BLaER1 (cell line): ENCODE measurements around the gene ZNF683.

ENCODE experiments used
- H3K27ac ChIP-seq: shearing (Covaris generic); formaldehyde crosslinking; 2 replicates; pipeline ENCODE4 v1.8.1; 2022
- H3K27me3 ChIP-seq: shearing (Covaris generic); formaldehyde crosslinking; 2 replicates; pipeline ENCODE4 v1.8.1; 2022
- H3K36me3 ChIP-seq: shearing (Covaris generic); formaldehyde crosslinking; 2 replicates; pipeline ENCODE4 v1.8.1; 2022
- H3K4me1 ChIP-seq: shearing (Covaris generic); formaldehyde crosslinking; 2 replicates; pipeline ENCODE4 v1.8.1; 2022
- H3K4me2 ChIP-seq: shearing (Covaris generic); formaldehyde crosslinking; 2 replicates; pipeline ENCODE4 v1.8.1; 2022
- H3K4me3 ChIP-seq: shearing (Covaris generic); formaldehyde crosslinking; 2 replicates; pipeline ENCODE4 v1.8.1; 2022
- H3K9ac ChIP-seq: shearing (Covaris generic); formaldehyde crosslinking; 2 replicates; pipeline ENCODE4 v1.8.1; 2022
- H3K9me3 ChIP-seq: shearing (Covaris generic); formaldehyde crosslinking; 2 replicates; pipeline ENCODE4 v1.8.1; 2022
- H4K20me1 ChIP-seq: shearing (Covaris generic); formaldehyde crosslinking; 2 replicates; pipeline ENCODE4 v1.8.1; 2022
- Cebpa-rat ChIP-seq: shearing (Covaris generic); IDR thresholded peaks from 2 replicates; pipeline ENCODE4 v1.8.1; 2022

Gene ZNF683

DNA sequence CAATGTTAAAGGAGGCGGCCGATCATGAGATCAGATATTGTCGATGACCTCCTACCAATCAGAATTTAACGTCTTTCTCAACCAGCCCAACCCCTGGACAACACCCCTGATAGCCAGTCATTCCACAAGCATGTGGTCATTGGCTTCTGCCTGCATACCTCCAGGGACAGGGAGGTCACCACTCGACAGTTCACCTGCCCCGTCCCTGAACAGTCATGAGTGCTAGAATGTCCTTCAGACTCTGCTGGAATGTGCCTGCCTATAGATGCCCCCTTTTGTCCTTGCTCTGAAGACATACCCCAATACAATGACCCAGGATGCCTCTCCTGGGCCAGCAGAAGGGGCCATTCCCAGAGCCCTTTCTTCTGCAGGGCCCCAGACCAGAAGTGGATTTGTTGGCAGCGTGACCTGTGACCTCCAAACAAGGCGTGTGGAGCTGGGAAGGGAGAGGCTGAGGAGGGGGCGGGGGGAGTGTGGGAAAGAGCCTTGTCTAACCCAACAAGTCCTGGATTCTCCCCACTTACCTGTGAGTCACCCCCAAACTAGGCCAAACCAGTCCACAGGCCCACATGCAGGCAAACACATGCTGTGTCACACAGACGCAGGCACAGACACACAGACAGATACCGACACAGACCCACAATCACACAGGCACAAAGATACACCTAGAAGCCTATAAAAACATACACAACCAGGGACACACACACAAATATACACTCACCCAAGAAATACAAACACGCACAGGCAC lies 20.8 kb downstream of the ZNF683 start:
- Histone ChIP-seq H3K36me3 (no peaks in the 10 kb centered on the region), H3K4me3 (no peak overlapping the region), H3K9ac (no peak overlapping the region), H3K27me3 (no peaks in the 10 kb centered on the region), H3K27ac (no peak overlapping the region), H3K4me2 (no peak overlapping the region), H3K4me1 (no peaks in the 10 kb centered on the region), H4K20me1 (no peaks in the 10 kb centered on the region), H3K9me3 (no peaks in the 10 kb centered on the region)
- TF ChIP-seq Cebpa-rat: no peak

DNA sequence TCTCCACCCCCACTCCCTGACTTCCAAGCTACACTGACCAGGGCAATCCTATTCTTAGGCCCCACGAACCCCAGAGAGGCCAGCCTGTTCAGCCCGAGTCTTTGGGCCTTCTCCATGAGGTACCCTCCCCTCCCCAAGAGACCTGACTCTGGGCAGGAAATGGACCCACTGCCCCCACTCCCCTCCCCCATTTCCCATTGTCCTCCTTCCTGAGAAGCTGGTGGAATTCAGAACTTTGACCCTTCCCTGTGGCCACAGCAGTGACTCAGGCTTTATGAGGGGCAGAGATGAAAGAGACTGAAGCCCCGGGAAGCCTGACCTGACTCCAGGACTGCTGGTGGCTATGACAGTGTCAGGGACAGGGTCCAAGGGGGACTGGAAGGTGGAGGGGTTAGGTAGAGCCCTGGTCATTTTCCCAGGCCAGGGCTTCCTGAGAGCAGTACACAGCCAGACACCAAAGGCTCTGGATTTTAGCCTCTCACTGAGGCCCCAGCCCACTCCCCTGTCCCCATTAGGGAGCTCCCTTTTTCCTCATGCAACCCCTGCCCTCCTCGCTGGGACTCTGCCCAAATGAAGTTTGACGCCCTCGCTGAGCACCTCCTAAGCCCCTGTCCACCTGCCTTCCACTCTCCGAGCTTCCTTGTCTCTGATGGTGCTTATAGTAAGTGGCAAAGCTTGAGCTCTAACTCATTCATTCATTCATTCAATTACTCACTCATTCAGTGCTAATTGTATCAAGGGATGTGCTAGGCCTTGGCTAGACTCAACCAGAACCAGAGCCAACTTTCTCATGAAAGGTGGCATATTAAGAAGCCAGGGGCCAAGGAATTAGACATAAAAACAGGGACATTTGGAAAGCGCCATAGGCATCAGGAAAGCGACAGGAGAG lies 21.6 kb downstream of the ZNF683 start:
- no peak overlapping the region for H3K27ac ChIP-seq
- no peaks in the 10 kb centered on the region for H3K4me1 ChIP-seq

DNA sequence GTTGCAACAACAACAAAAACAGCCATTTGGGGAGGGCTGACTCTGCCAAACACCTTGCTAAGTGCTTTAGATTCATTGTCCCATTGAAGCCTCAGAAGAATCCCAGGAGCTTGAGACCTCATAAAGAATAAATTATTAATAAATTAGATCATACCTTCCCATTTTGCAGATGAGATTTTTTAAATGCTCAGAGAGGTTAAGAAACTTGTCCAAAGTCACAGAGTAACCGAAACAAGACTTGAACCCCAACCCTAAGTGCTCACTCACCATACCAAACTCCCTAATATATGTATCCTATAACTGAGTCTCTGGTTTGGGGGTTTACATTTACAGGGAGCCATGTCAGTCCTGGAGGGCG lies 22.2 kb downstream of the ZNF683 start:
- no peaks in the 10 kb centered on the region for H4K20me1 ChIP-seq
- no peaks in the 10 kb centered on the region for H3K4me1 ChIP-seq
- no peaks in the 10 kb centered on the region for H3K9me3 ChIP-seq
- no peaks in the 10 kb centered on the region for H3K27me3 ChIP-seq
- no peaks in the 10 kb centered on the region for H3K36me3 ChIP-seq
- H3K4me3 ChIP-seq: no peak overlapping the region
- H3K27ac ChIP-seq: no peak overlapping the region
- no peak overlapping the region for H3K4me2 ChIP-seq
- no peak for TF ChIP-seq Cebpa-rat
- no peak overlapping the region for H3K9ac ChIP-seq

More for the DNA sequence above, 21.6 kb downstream of the ZNF683 start:
- Histone ChIP-seq H3K27me3 (no peaks in the 10 kb centered on the region), H3K36me3 (no peaks in the 10 kb centered on the region), H3K9me3 (no peaks in the 10 kb centered on the region), H4K20me1 (no peaks in the 10 kb centered on the region), H3K4me3 (no peak overlapping the region), H3K4me2 (no peak overlapping the region), H3K9ac (no peak overlapping the region)
- no peak for TF ChIP-seq Cebpa-rat

- Histone ChIP-seq H3K4me1 (no peaks in the 10 kb centered on the region), H3K9ac (no peak overlapping the region), H3K4me3 (no peak overlapping the region), H3K27me3 (no peaks in the 10 kb centered on the region), H3K4me2 (no peak overlapping the region), H3K27ac (no peak overlapping the region), H3K9me3 (no peaks in the 10 kb centered on the region), H4K20me1 (no peaks in the 10 kb centered on the region), H3K36me3 (no peaks in the 10 kb centered on the region)
- TF ChIP-seq Cebpa-rat: no peak
These were observed 22.7 kb downstream of the ZNF683 start for GRCh38 chr1:26349877-26350244.

GRCh38 chr1:26349188-26349876 lies 23.2 kb downstream of the ZNF683 start:
- Histone ChIP-seq H3K9ac (no peak overlapping the region), H3K4me1 (no peaks in the 10 kb centered on the region), H3K27me3 (no peaks in the 10 kb centered on the region), H3K4me3 (no peak overlapping the region), H4K20me1 (no peaks in the 10 kb centered on the region), H3K27ac (no peak overlapping the region), H3K9me3 (no peaks in the 10 kb centered on the region), H3K36me3 (no peaks in the 10 kb centered on the region), H3K4me2 (no peak overlapping the region)
- TF ChIP-seq Cebpa-rat: no peak

DNA sequence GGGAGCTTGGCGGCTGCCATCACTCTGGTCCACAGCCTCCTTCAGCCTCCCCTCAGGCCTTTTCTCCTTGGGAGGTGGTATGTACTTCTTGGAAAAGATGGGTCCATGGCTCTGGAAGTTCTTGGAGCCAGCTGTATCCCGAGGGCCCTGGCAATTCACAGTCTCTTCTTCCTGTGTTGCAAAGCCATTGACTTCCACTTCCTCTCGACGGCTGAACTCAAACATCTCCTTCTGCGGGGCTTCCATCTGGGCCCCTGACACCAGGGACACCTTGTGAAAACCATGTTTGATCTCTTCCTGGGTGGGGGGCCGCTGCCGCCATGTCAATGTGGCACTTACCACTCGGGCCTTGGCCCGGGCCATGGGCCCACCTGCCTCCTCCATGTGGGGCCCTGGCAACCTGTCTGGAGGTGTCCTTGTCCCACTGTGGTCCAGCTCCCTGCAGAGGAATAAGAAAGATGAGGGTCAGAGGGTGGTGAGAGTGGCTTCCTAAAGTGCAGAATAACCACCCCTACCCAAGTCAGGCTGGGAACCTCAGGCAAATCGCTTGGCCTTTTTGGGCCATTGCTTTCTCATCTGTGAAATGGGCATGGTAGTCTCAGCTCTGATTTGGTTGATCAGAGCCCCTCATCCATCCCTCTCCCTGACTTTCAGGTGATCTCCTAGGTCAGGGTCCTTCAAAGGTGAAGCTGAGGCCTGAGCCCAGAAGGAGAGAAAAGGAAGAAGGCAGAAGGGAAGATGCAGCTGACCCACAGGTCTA lies 26.1 kb downstream of the ZNF683 start:
- Histone ChIP-seq H4K20me1 (no peaks in the 10 kb centered on the region), H3K9me3 (no peaks in the 10 kb centered on the region), H3K27me3 (no peaks in the 10 kb centered on the region), H3K4me2 (no peak overlapping the region), H3K9ac (no peak overlapping the region), H3K36me3 (no peaks in the 10 kb centered on the region), H3K4me1 (no peaks in the 10 kb centered on the region), H3K4me3 (no peak overlapping the region), H3K27ac (no peak overlapping the region)
- no peak for TF ChIP-seq Cebpa-rat

DNA sequence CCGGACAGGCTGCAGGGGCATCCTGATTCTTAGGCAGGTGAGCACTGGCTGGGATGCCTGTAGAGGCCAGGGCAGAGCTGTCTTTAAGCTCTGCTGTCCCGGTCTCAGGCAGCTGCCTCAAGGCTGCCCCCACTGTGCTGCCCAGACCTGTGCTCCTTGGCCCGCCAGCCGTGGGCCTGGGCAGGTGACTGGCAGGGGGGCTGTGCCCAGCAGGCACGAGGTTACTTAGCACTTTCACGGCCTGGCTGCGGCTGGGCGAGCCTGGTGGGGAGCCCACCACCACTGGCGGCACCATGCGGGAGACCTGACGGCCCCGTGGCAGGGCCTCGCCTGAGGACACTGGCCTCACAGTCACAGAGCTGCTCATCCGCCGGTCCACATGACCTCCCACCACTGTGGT lies 26.8 kb downstream of the ZNF683 start:
- no peaks in the 10 kb centered on the region for H4K20me1 ChIP-seq
- no peak for TF ChIP-seq Cebpa-rat
- H3K36me3 ChIP-seq: no peaks in the 10 kb centered on the region
- no peak overlapping the region for H3K4me3 ChIP-seq
- no peaks in the 10 kb centered on the region for H3K27me3 ChIP-seq
- H3K4me1 ChIP-seq: no peaks in the 10 kb centered on the region
- no peaks in the 10 kb centered on the region for H3K9me3 ChIP-seq
- H3K9ac ChIP-seq: no peak overlapping the region
- H3K27ac ChIP-seq: no peak overlapping the region
- H3K4me2 ChIP-seq: no peak overlapping the region

- Histone ChIP-seq H3K4me1 (no peaks in the 10 kb centered on the region), H3K27ac (no peak overlapping the region), H3K4me2 (no peak overlapping the region), H3K9ac (no peak overlapping the region), H3K4me3 (no peak overlapping the region), H3K36me3 (no peaks in the 10 kb centered on the region), H4K20me1 (no peaks in the 10 kb centered on the region), H3K27me3 (no peaks in the 10 kb centered on the region), H3K9me3 (no peaks in the 10 kb centered on the region)
- TF ChIP-seq Cebpa-rat: no peak
These were observed 28.2 kb downstream of the ZNF683 start for GRCh38 chr1:26344147-26344920.

GRCh38 chr1:26340047-26340481 lies 32.5 kb downstream of the ZNF683 start:
- no peak overlapping the region for H3K9ac ChIP-seq
- no peak for TF ChIP-seq Cebpa-rat
- H3K4me3 ChIP-seq: no peak overlapping the region
- peaks cover 17% of the 10 kb centered on the region for H3K4me1 ChIP-seq
- H3K4me2 ChIP-seq: no peak overlapping the region
- H3K27me3 ChIP-seq: peaks cover 24% of the 10 kb centered on the region
- H4K20me1 ChIP-seq: no peaks in the 10 kb centered on the region
- no peaks in the 10 kb centered on the region for H3K9me3 ChIP-seq
- H3K36me3 ChIP-seq: no peaks in the 10 kb centered on the region
- H3K27ac ChIP-seq: no peak overlapping the region
